ENCODE measurements around the gene LRCOL1. TPM values are rescaled to one million over a fixed set of nuclear protein-coding genes. Genes with fewer than 3 reads are reported as not detected.

Gene LRCOL1
- total RNA-seq, 2 donors from 2014 or later: not detected

DNA sequence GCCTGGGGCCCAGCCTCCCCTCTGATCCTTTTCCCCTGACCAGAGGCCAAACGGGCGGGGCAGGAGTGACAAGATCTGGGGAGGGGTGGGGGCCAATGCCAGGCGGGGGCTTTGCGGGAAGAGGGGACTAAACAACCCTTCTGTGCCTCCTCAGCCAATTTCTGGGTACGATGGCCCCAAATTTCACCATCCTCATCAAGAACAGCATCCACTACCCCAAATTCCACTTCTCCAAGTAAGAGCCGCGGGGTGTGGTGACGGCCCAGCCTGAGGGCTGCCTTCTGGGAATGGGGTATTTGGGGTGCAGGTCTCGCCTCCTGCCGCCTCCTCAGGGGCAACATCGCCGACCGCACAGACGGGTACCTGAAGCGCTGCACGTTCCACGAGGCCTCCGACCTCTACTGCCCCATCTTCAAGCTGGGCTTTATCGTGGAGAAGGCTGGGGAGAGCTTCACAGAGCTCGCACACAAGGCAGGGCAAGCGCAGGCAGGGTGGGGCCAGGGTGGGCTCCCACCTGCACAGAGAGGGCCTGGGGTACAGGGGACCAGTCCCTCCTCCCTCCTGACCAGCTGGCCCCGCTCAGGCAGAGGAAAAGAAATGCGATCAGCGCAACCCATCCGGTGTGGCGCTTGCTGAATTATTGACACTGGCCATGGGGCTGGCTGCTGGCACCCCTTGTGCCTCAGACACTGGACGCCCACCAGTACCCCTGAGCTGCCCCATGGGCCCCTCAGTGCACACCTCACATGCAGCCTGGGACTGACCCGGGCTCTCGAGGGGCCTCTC, 9.9 kb upstream of the LRCOL1 start:
- TF ChIP-seq POLR2A (IDR thresholded peaks at IDR 0.05): no peak
- TF ChIP-seq, protein P1, sequence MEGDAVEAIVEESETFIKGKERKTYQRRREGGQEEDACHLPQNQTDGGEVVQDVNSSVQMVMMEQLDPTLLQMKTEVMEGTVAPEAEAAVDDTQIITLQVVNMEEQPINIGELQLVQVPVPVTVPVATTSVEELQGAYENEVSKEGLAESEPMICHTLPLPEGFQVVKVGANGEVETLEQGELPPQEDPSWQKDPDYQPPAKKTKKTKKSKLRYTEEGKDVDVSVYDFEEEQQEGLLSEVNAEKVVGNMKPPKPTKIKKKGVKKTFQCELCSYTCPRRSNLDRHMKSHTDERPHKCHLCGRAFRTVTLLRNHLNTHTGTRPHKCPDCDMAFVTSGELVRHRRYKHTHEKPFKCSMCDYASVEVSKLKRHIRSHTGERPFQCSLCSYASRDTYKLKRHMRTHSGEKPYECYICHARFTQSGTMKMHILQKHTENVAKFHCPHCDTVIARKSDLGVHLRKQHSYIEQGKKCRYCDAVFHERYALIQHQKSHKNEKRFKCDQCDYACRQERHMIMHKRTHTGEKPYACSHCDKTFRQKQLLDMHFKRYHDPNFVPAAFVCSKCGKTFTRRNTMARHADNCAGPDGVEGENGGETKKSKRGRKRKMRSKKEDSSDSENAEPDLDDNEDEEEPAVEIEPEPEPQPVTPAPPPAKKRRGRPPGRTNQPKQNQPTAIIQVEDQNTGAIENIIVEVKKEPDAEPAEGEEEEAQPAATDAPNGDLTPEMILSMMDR (IDR thresholded peaks at IDR 0.05): no peak
- Histone ChIP-seq H3K4me1 (peaks cover 4% of the 10 kb centered on the region), H3K27ac (no peak overlapping the region), H3K27me3 (peaks cover 0 to 17% of the 10 kb centered on the region in 2 donors), H3K9me3 (no peaks in the 10 kb centered on the region), H3K36me3 (replicated peaks in 1 of 2; ENCODE audit: insufficient read depth in 1 of 2, low read depth in 2 of 2) (peaks cover 0 to 4% of the 10 kb centered on the region in 2 donors), H3K4me3 (no peak overlapping the region)
- 55 to 70% methylated on average over 6 to 29 of the region's 29 CpGs for WGBS, 2 donors
- ATAC-seq (no peak), DNase-seq (no peak)
- intact Hi-C loops (cut with DNase I): no loop called here

DNA sequence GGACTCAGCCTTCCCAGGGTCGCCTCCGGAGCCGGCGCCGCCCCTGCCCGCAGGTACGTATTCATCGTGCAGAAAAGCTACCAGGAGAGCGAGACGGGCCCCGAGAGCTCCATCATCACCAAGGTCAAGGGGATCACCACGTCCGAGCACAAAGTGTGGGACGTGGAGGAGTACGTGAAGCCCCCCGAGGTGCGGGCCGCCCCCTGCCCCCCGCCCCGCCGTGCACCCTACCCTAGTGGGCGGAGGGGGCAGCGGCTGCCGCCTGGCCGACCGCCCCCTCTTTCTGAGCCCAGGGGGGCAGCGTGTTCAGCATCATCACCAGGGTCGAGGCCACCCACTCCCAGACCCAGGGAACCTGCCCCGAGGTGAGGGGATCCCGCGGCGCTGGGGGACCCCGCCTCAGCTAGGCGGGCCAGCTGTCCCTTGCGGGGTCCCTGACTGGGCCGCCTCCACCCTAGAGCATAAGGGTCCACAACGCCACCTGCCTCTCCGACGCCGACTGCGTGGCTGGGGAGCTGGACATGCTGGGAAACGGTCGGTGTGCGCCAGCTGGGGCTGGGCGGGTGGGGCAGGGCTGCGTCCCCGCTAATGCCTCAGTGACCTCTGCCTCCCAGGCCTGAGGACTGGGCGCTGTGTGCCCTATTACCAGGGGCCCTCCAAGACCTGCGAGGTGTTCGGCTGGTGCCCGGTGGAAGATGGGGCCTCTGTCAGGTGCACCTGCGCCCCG, 9.2 kb upstream of the LRCOL1 start:
- WGBS, 2 donors: 10 to 19% methylated on average over 10 to 45 of the region's 53 CpGs
- no peak overlapping the region for H3K27ac ChIP-seq
- no peak for ATAC-seq
- peak in 1 of 4 donors; percentile 24 for DNase-seq
- no peaks in the 10 kb centered on the region for H3K9me3 ChIP-seq
- no peak overlapping the region for H3K4me3 ChIP-seq
- H3K27me3 ChIP-seq: peaks cover 0 to 17% of the 10 kb centered on the region in 2 donors
- intact Hi-C loops (cut with DNase I): loop anchor here (10.0 kb wide), 1 partner anchor 465 kb away; no protein-coding TSS in a partner anchor
- peaks cover 0 to 4% of the 10 kb centered on the region in 2 donors for H3K36me3 ChIP-seq (replicated peaks in 1 of 2; ENCODE audit: insufficient read depth in 1 of 2, low read depth in 2 of 2)
- TF ChIP-seq, protein P1 (IDR thresholded peaks at IDR 0.05): no peak
- no peak for TF ChIP-seq POLR2A (IDR thresholded peaks at IDR 0.05)
- H3K4me1 ChIP-seq: peaks cover 4% of the 10 kb centered on the region

GRCh38 chr12:132619071-132619385, 8.6 kb upstream of the LRCOL1 start:
- WGBS, 2 donors: 7% methylated on average over 6 of the region's 28 CpGs; no CpG with 5 or more reads in 1 of the 2 donors
- ATAC-seq: no peak
- DNase-seq: no peak
- Histone ChIP-seq H3K9me3 (no peaks in the 10 kb centered on the region), H3K4me3 (no peak overlapping the region), H3K27me3 (peaks cover 0 to 17% of the 10 kb centered on the region in 2 donors), H3K27ac (no peak overlapping the region), H3K36me3 (replicated peaks in 1 of 2; ENCODE audit: insufficient read depth in 1 of 2, low read depth in 2 of 2) (no peaks in the 10 kb centered on the region), H3K4me1 (peaks cover 4% of the 10 kb centered on the region)
- TF ChIP-seq, protein P1 (IDR thresholded peaks at IDR 0.05): no peak
- no peak for TF ChIP-seq POLR2A (IDR thresholded peaks at IDR 0.05)
- intact Hi-C loops (cut with DNase I): loop anchor here (10.0 kb wide), 1 partner anchor 464 kb away; no protein-coding TSS in a partner anchor

- TF ChIP-seq, protein P1 (IDR thresholded peaks at IDR 0.05): no peak
- TF ChIP-seq POLR2A (IDR thresholded peaks at IDR 0.05): no peak
- intact Hi-C loops (cut with DNase I): loop anchor here (10.0 kb wide), 1 partner anchor 464 kb away; no protein-coding TSS in a partner anchor
- WGBS, 2 donors: 1% methylated on average over 25 of the region's 49 CpGs; no CpG with 5 or more reads in 1 of the 2 donors
- H3K4me3 ChIP-seq: no peak within 1 kb of the TSS
- H3K9me3 ChIP-seq: no peaks in the 10 kb centered on the region
- peaks cover 0 to 17% of the 10 kb centered on the region in 2 donors for H3K27me3 ChIP-seq
- DNase-seq (peak in 1 of 4 donors; percentile 23), ATAC-seq (no peak)
- H3K4me1 ChIP-seq: peaks cover 4% of the 10 kb centered on the region
- no peak within 1 kb of the TSS for H3K27ac ChIP-seq
- H3K36me3 ChIP-seq (replicated peaks in 1 of 2; ENCODE audit: insufficient read depth in 1 of 2, low read depth in 2 of 2): no peaks in the 10 kb centered on the region
These were observed 8.3 kb upstream of the LRCOL1 start, which contains the start of gene P2RX2 for GRCh38 chr12:132618683-132619043. Gene P2RX2, plus strand, starts transcription at chr12:132618776. Its CDS starts 41 bp downstream, at chr12:132618817.
